Stimulated activated naive CD4-positive, alpha-beta T cell (primary cell): Measurements from ENCODE around the gene CHKA.
A peak's percentile ranks its signal among the peaks of the same experiment; 100 is the strongest.

Source experiments
- DNase-seq, 6 experiments: peaks; one replicate each; lab custom pipeline; 2025; lab: John Stamatoyannopoulos, UW

CHKA gene

GRCh38 chr11:68013611-68014156 lies 107.5 kb downstream of the CHKA start:
- DNase-seq, result no peak

- DNase-seq, result no peak
Measured at GRCh38 chr11:68012843-68013610, 108.2 kb downstream of the CHKA start.

- DNase-seq, result no peak
Measured at GRCh38 chr11:68012044-68012842, 108.9 kb downstream of the CHKA start.

GRCh38 chr11:68011051-68011943 lies 109.9 kb downstream of the CHKA start:
- DNase-seq, result no peak

- DNase-seq, result no peak
Measured at GRCh38 chr11:68010090-68011041, 110.8 kb downstream of the CHKA start, which contains the start of gene ALDH3B1. ALDH3B1 (plus strand) TSS chr11:68010327; CDS start chr11:68015298, 4,971 bp downstream.

GRCh38 chr11:68009391-68010089 lies 111.6 kb downstream of the CHKA start:
- no peak for DNase-seq

GRCh38 chr11:68008381-68009337 lies 112.5 kb downstream of the CHKA start:
- no peak for DNase-seq

GRCh38 chr11:68007498-68008380 lies 113.4 kb downstream of the CHKA start:
- DNase-seq, result no peak

GRCh38 chr11:68006606-68007166 lies 114.5 kb downstream of the CHKA start:
- no peak for DNase-seq

- DNase-seq, result no peak
Measured at GRCh38 chr11:68004551-68005335, 116.4 kb downstream of the CHKA start.

- peak; percentile 44 to 76 (median 64) for DNase-seq
Measured at GRCh38 chr11:68003846-68004550, 117.2 kb downstream of the CHKA start, which contains the start of gene UNC93B1. UNC93B1 (minus strand) TSS chr11:68004097; CDS start chr11:68004043, 54 bp downstream.

- peak; percentile 30 to 73 (median 54) for DNase-seq
Measured at GRCh38 chr11:68002938-68003845, 118.0 kb downstream of the CHKA start.
